GM21528 (cell line): ENCODE data around the gene NBPF6.
"Not testable (repeated sequence)": the region's sequence is repeated elsewhere in the genome, so short reads cannot be mapped to it uniquely, and the experiment has no call there.

ENCODE experiments used
- ATAC-seq: cut with Tn5 transposase; IDR thresholded peaks from one replicate; pipeline ENCODE4 v1.9.1; 2021; ENCODE audit warnings: mild to moderate bottlenecking, moderate library complexity; ENCODE audit not compliant: unreplicated experiment, low FRiP score

Gene NBPF6

GRCh38 chr1:108495008-108495407 is 44.9 kb downstream of the NBPF6 start:
- ATAC-seq, result not testable (repeated sequence)

GRCh38 chr1:108496856-108497255 is 46.7 kb downstream of the NBPF6 start:
- not testable (repeated sequence) for ATAC-seq

- no peak for ATAC-seq
These were observed 52.0 kb downstream of the NBPF6 start for GRCh38 chr1:108502138-108502537.

GRCh38 chr1:108502624-108503023 is 52.5 kb downstream of the NBPF6 start:
- no peak for ATAC-seq

- ATAC-seq, result no peak
These were observed 53.1 kb downstream of the NBPF6 start for GRCh38 chr1:108503062-108503733.

- ATAC-seq, result no peak
These were observed 54.3 kb downstream of the NBPF6 start for GRCh38 chr1:108504447-108504846.

- ATAC-seq, result no peak
These were observed 55.6 kb downstream of the NBPF6 start for GRCh38 chr1:108505763-108506070.

- no peak for ATAC-seq
These were observed 61.6 kb downstream of the NBPF6 start for GRCh38 chr1:108511764-108512163.

- ATAC-seq, result no peak
These were observed 62.3 kb downstream of the NBPF6 start for GRCh38 chr1:108512239-108513043.

GRCh38 chr1:108513044-108513415 is 62.9 kb downstream of the NBPF6 start:
- no peak for ATAC-seq

GRCh38 chr1:108513914-108514313 is 63.8 kb downstream of the NBPF6 start:
- not testable (repeated sequence) for ATAC-seq

- ATAC-seq, result not testable (repeated sequence)
These were observed 67.3 kb downstream of the NBPF6 start for GRCh38 chr1:108517301-108517897.
